Activated CD4-positive, alpha-beta T cell treated with anti-CD3 and anti-CD28 coated beads, Interleukin-2, Interleukin-4, amounts not matched to agents 100 ng/mL and 50 ng/mL, durations not matched to agents 16 hours and 8 hours (primary cell): ENCODE results near the gene RBM3.
A peak's percentile ranks its signal among the peaks of the same experiment; 100 is the strongest.
"Not testable (repeated sequence)": the region's sequence is repeated elsewhere in the genome, so short reads cannot be mapped to it uniquely, and the experiment has no call there.

Experiments
- DNase-seq: peaks from one replicate; pipeline ENCODE4 v3.0.0-alpha.2; 2020; ENCODE audit warnings: low spot score

Gene RBM3

DNA sequence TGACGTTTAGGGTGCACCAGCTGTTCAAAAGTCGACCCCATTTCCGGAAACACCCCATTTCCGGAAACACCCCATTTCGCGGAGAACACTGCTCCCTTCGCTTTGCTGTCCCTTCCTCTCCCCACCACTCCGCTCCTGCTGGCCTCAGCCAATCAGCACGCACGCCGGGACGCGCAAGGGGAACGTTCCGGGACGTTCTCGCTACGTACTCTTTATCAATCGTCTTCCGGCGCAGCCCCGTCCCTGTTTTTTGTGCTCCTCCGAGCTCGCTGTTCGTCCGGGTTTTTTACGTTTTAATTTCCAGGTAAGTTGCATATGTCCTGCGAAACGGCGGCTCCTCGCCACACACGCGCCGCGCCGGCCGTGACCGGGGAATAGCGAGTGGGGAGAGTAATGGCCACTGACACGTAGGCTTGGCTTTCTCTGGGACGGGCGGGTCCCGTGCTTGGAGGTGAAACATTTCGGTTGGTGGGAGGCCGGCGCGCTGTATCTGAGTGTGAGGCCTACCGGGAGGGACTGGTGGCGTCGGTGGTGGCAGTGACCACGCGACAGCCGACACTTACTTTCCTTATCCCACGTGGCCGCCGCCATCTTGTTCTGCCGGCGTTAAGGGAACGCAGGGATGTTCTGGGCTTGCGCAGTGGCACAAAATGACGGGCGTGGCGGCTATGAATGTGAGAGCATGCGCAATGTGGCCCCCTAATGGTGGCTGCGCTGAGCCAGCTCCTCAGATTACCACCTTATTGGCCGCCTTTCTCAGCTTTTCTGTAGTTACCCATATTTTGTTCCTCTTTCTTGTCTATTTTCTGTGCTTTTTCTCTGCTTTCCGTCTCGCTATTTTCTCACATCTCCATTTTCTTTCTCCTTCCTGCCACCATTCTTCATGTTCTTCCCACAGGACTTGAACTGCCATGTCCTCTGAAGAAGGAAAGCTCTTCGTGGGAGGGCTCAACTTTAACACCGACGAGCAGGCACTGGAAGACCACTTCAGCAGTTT is at the start of gene RBM3:
TSS of gene RBM3 (plus strand) at position 215 of the 997 bp plus-strand sequence. CDS start at position 912, 697 bp downstream.
- DNase-seq = peak; percentile 93

DNA sequence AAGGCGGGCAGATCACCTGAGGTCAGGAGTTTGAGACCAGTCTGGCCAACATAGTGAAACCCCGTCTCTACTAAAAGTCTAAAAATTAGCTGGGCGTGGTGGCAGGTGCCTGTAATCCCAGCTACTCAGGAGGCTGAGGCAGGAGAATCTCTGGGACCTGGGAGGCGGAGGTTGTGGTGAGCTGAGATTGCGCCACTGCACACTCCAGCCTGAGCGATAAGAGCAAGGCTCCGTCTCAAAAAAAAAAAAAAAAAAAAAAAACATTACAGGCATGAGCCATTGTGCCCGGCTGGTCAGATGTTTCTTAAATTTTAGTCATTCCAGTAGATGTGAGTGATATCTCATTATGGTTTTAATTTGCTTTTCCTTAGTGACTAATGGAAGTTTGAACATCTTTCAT is 48.4 kb upstream of the RBM3 start:
- DNase-seq = not testable (repeated sequence)

DNA sequence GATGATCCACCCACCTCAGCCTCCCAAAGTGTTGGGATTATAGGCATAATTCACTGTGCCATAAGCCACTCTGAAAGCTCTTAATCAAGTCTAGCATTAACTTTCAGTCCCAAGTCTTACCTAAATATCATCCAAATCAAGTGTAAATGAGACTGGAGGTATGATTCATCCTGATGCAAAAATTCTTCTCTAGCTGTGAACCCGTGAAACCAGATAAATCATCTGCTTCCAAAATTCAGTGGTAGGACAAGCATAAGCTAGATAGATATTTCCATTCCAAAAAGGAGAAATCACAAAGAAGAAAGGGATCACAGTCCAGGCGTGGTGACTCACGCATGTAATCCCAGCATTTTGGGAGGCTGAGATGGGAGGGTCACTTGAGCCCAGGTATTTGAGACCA is 43.5 kb upstream of the RBM3 start:
- DNase-seq = no peak

DNA sequence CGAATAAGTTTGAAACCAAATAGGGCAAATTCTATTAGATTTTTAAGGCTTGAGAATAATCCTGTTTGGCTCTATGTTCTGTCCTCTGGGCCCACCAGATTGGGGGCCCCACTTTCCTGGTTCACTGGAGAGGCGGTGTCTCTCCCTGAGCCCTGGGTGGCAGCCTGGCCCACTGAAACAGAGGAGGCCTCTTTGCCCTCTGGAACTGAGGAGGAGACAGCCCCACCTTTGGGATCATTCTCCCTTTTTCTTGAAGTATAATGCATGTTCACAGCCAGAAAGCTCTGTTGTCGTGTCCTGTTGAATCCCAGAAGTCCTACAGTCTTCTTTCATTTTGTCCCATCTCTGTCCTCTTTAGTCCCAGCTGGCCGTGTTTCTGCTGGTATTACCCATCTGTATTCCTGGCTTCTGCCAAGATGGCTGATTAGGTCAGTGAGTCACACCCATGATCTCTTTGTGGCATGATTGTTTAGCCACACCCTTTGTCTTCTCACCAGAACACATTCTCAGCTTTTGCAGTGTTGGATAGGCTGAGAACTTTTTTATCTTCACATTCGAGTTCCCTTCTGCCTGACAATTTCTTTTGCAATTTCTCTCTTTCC is 42.8 kb upstream of the RBM3 start:
- DNase-seq = peak; percentile 25

DNA sequence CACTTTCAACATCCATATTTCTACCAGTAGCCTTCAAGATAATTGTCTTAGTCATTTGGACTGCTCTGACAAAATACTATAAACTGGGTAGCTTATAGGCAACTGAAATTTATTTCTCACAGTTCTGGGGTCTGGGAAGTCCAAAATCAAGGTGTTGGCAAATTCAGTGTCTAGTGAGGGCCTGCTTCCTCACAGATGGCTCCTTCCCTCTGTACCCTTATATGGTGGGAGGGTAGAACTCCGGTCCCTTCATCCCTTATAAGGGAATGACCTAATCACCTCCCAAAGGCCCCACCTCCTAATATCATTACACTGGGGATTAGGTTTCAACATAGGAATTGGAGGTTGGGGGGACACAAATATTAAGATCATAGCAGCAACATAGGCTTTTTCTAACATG is 42.1 kb upstream of the RBM3 start:
- no peak for DNase-seq

DNA sequence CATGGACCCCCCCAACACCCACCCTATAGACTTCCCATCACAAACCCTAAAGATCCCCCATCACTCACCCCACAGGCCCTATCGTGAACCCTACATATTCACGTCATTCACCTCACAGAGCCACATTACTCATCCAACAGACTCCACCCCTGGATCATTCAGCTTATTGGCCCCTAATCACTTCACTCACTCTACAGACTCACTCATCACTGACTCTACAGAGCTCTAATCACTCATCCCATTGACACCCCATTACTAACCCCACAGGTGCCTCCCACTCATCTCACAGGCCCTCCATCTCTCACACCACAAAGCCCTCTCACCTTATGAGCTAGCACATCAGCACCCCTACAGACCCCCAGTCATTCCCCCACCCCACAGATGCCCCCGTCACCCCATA is 41.1 kb upstream of the RBM3 start:
- DNase-seq = no peak

DNA sequence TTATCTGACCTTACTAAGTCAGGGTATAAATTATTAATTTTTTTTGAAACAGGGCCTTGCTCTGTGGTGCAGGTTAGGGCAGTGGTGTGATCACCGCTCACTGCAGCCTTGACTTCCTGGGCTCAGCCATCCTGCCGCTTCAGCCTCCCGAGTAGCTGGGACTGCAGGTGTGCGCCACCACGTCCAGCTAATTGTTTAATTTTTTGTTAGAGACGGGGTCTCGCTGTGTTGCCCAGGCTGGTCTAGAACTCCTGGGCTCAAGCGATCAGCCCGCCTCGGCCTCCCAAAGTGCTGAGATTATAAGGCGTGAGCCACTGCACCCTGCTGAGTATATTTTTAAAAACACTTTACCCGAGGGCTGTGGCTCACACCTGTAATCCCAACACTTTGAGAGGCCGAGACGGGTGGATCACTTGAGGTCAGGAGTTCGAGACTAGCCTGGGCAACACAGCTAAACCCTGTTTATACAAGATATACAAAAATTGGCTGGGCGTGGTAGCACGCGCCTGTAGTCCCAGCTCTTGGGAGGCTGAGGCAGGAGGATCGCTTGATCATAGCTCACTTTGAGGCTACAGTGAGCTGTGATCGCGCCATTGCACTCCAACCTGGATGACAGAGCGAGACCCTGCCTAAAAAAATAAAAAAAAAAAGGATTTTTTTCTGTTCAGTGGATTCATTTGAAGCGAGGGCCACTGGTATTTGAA is 35.5 kb upstream of the RBM3 start:
- DNase-seq = no peak

DNA sequence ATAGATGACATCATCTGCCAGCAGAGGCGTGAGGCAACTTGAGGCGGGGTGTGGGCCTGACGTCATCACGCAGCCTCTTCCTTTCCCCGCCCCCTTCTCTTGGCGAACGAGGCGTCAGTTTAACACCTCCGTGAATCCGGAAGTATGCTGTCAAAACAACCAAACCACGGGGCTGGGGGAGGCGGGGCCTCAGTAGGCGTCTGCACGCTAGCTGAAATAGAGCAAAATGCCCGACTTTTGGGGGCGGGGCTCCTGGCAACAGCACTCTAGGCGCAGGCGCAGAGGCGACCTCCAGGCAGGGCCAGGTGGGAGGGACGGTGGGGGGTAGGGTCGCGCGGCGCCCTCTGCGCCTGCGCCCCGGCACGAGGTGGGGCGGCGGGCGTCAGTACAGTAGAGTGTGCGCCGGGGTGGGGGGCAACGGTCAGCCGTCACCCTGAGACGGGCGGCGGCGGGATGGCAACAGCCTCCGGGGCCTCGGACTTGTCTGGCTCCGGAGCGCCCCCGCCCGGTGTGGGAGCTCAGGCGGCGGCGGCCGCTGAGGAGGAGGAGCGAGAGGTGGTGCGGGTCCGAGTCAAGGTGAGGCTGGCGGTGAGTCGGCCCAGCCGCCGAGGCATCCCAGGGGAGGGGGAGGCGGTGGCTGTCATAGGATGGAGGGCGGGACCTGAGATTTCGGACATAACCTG is 34.8 kb upstream of the RBM3 start, which contains the start of gene TBC1D25:
TSS of gene TBC1D25 (plus strand) at position 370 of the 683 bp plus-strand sequence. CDS start at position 454, 84 bp downstream.
- DNase-seq = peak; percentile 97

DNA sequence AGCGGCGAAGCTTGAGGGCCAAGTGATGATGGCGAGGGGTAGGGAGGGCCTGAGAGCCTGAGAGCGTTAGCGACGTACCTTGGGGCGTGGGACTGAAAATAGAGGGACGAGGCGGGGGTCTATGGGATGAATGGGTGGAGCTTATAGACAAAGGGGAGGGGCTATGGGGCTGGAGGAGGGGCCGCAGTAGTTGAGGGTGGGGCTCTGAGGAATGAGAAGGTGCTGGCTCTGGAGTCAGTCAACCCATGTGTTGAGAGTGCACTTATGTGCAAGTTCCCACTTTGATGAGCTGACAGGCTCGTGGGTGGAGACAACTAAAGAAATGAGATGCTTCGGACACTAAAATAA is 34.3 kb upstream of the RBM3 start:
- peak; percentile 51 for DNase-seq

DNA sequence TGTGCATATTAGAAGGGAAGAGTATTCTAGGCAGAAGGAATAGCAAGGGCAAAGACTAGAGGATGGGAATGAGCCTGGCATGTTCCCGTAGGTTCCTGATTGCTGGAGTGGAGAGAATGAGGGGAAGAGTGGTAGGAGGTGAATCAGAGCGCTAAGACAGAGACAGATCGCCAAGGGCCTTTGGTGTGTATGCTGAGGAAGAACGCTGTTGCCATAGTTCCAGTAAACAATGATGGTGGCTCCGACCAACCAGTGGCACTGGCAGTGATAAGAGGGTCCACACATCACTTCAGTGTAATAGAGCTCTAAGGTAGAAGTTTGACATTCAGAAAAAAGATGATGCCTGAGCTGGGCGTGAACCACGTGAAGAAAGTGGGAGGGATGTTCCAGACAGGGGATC is 33.8 kb upstream of the RBM3 start:
- DNase-seq = no peak

DNA sequence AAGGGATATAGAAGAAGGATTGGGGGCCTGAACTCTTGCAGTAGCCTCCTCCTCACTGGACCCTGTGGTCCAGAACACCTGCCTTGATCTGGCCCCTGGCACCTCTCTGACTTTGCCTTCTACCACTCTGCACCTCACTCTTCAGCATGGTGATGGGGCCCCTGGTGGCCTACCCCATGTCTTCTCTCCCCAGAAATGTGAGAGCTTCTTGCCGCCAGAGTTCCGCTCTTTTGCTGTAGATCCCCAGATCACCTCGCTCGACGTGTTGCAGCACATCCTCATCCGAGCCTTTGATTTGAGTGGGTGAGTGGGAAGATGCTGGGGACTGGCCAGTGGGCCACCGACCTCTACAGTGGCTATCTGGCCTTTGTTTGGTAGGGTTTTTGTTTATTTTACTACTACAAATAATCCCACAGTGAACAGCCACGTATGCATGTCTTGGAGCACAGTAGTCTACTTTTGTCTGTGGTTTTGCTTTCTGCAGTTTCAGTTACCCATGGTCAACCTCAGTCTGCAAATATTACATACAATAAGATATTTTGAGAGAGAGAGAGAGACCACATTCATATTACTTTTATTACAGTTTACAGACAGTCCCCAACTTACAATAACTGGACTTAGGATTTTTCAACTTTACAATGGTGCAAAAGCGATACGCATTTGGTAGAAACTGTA is 33.0 kb upstream of the RBM3 start:
- DNase-seq = no peak

DNA sequence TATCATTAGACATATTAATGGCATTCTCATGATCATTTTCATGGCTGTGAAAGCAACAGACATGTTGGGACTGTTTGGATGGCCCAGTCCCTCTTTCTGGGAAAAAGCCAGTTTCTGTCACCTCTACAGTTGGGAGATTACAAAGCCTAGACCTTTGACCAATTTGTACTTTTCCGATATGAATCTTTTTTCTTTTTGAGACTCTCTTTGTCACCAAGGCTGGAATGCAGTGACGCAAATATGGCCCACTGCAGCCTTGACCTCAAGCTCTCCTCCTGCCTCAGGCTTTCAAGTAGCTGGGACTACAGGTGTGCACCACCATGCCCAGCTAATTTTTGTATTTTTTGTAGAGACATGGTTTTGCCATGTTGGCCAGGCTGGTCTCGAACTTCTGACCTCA is 25.4 kb upstream of the RBM3 start:
- DNase-seq = no peak

DNA sequence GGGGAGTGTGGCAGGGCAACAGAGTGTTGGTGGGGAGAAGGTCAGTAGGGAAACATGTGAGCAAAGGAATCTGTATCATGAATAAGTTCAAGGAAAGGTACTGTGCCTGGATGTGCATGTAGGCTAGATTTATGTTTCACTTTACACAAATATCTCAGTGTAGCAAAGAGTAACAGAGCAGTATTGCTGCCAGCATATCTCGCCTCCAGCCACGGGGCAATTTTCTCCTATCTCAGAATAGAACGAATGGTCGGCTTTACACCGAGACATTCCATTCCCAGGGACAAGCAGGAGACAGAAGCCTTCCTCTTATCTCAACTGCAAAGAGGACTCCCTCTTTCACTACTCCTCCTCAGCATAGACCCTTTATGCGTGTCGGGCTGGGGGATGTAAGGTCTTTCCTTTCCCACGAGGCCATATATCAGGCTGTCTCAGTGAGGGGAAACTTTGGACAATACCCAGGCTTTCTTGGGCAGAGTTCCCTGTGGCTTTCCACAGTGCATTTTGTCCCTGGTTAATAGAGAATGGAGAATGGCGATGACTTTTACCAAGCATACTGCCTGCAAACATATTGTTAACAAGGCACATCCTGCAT is 18.5 kb upstream of the RBM3 start:
- DNase-seq = not testable (repeated sequence)

DNA sequence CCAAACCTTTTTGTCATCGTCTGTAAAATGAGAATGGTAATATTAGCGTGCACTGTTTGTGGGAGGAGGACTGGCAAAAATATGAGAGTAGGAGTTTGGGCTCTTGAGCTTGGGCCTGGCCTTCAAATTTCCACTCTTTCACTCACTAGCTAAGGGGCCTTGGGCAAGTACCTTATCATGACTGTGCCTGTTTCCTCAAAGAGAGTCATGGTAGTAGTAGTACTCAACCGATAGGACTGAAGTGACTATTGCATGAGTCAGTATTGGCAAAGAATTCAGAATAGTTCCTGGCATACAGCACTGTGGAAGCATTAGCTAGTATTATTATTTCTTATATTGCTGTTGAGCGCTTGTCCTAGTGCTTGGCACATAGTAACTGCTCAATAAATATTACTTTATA is 16.0 kb upstream of the RBM3 start:
- peak; percentile 47 for DNase-seq

DNA sequence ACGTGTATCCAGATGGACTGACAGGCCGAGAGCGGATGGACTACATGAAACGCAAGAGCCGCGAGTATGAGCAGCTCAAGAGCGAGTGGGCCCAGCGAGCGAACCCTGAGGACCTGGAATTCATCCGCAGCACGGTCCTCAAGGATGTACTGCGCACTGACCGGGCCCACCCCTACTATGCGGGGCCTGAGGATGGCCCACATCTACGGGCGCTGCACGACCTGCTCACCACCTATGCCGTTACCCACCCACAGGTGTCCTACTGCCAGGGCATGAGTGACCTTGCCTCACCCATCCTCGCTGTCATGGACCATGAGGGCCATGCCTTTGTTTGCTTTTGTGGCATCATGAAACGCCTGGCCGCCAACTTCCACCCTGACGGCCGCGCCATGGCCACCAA is 14.6 kb upstream of the RBM3 start:
- no peak for DNase-seq

DNA sequence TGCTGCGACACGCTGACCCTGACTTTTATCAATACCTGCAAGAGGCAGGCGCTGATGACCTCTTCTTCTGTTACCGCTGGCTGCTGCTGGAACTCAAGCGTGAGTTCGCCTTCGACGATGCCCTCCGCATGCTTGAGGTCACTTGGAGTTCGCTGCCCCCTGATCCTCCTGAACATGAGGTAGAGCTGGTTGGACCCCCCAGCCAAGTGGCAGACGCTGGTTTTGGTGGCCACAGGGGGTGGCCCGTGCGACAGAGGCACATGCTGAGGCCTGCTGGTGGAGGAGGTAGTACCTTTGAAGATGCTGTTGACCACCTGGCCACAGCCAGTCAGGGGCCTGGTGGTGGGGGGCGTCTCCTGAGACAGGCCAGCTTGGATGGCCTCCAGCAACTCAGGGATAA is 14.2 kb upstream of the RBM3 start:
- DNase-seq = no peak

DNA sequence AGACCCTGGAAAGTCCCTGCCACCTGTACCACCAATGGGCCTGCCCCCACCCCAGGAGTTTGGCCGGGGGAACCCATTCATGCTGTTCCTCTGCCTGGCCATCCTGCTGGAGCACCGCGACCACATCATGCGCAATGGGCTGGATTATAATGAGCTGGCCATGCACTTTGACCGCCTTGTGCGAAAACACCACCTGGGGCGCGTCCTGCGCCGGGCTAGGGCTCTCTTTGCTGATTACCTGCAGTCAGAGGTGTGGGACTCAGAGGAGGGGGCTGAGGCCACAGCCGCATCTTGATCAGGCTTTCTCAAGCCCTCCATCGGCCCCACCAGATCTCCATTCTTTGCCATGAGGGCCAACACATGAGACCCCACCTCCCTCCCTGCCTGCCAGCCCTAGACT is 13.6 kb upstream of the RBM3 start:
- DNase-seq = no peak

DNA sequence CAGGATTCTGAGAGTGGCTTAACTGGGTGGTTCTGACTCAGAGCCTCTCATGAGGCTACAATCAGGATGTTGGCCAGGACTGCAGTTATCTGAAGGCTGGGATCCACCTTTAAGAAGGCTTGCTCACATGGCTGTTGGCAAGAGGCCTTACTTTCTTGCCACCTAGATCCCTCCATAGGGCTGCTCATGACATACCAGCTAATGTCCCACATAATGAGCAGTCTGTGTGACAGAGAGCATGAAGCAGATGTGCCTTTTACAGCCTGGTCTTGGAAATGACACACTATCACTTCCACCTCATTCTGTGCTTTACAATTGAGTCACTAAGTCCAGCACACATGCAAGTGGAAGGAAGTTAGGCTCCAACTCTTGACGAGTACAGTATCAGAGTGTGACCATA is 4.3 kb upstream of the RBM3 start:
- DNase-seq = peak; percentile 84

DNA sequence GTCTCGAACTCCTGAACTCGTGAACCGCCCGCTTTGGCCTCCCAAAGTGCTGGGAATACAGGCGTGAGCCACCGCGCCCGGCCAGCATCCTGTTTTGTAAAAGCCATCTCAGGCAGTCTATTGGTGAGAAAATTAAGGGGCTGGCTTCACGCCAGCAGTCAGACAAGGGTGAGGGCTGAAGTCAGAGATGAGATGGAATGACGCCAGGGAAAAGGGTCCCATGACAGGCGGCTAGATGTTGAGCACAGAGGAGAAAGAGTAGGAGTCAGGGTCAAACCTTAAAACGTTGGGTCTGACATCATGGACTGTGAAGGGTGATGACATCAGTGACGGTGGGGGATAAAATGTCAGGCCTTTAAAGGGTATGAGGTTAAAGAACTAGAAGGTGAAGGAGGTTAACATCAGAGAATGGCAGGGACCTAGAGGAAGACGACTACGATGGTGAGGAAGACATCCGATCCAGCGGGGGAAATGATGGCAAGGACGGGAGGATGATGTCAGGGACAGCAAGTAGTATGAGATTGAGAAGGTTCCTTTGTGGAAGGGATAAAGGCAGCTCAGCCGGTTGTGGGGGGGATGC is 504 bp upstream of the RBM3 start:
- no peak for DNase-seq

DNA sequence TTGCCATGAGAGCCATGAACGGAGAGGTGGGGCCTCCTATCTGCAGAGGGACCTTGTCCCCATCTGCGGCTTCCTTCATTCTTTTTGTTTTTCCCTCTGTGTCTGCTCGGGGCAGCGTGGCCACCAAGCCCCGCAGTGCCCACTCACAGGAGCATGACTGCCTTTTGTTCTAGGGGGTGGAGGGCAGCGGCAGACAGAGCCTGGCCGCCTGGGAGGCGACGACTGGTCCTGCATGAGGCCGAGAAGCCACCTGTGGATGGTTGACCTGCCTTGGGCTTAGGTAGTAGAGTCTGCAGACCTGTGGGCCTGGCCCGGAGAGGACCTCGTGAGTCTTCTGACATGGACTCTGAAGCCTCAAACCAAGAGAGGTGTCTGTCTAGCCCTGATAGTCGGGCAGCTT is 1.4 kb downstream of the RBM3 start:
- no peak for DNase-seq

DNA sequence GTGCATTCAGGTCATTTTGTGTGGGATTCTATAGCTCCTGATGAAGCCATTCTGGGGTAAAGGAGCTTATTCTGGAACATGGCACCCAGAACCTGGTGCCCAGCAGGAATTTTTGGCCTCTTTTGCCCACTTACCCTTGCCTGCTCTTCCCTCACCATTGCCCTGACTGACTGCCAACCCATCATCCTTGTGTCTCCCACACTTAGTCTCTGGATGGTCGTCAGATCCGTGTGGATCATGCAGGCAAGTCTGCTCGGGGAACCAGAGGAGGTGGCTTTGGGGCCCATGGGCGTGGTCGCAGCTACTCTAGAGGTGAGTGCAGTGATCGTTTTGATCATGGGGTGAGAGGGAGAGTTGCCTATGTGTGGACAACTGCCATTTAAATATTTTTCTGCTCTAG is 1.8 kb downstream of the RBM3 start:
- no peak for DNase-seq
